ENCODE data around the gene MTMR1. TPM values are rescaled to one million over a fixed set of nuclear protein-coding genes. Genes with fewer than 3 reads are reported as not detected.

MTMR1 gene
- polyA plus RNA-seq, 1 donor from 2014 or later, result 34.7 TPM

DNA sequence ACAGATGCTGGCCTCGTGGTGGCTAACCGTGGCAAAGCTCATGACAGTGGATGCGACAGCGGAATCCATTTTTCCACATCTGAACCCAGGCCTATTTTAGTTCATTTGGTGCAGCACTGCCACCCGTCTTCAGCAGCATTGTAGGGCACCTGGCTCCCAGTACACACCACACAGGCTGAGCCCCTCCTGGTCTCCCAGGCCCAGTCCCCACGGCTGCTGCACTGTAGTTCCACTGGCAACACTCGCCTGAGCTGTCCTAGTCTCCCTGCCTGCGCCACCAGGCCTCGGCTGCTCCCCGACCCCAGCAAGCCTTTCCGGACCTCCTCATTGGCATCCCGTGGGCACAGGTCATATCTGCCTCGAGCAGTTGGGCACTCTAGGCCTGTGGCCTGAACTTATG, 76.2 kb downstream of the MTMR1 start:
- TF ChIP-seq MXI1 (conservative IDR thresholded peaks at IDR 0.05; ENCODE audit: poor library complexity, severe bottlenecking) (no peak), EZH2 (IDR thresholded peaks at IDR 0.05; ENCODE audit: borderline replicate concordance, insufficient read depth, low read length, poor library complexity, severe bottlenecking) (no peak), EP300 (conservative IDR thresholded peaks at IDR 0.05; ENCODE audit: poor library complexity, severe bottlenecking) (no peak), POLR2AphosphoS5 (IDR thresholded peaks at IDR 0.05) (no peak), TAF1 (IDR thresholded peaks at IDR 0.05; ENCODE audit: low read depth) (no peak), SMC3 (conservative IDR thresholded peaks at IDR 0.05; ENCODE audit: poor library complexity) (no peak), RAD21 (conservative IDR thresholded peaks at IDR 0.05) (no peak)
- TF ChIP-seq, protein P1, sequence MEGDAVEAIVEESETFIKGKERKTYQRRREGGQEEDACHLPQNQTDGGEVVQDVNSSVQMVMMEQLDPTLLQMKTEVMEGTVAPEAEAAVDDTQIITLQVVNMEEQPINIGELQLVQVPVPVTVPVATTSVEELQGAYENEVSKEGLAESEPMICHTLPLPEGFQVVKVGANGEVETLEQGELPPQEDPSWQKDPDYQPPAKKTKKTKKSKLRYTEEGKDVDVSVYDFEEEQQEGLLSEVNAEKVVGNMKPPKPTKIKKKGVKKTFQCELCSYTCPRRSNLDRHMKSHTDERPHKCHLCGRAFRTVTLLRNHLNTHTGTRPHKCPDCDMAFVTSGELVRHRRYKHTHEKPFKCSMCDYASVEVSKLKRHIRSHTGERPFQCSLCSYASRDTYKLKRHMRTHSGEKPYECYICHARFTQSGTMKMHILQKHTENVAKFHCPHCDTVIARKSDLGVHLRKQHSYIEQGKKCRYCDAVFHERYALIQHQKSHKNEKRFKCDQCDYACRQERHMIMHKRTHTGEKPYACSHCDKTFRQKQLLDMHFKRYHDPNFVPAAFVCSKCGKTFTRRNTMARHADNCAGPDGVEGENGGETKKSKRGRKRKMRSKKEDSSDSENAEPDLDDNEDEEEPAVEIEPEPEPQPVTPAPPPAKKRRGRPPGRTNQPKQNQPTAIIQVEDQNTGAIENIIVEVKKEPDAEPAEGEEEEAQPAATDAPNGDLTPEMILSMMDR (IDR thresholded peaks at IDR 0.05; ENCODE audit: poor library complexity, severe bottlenecking), result no peak
- TF ChIP-seq, protein P2, sequence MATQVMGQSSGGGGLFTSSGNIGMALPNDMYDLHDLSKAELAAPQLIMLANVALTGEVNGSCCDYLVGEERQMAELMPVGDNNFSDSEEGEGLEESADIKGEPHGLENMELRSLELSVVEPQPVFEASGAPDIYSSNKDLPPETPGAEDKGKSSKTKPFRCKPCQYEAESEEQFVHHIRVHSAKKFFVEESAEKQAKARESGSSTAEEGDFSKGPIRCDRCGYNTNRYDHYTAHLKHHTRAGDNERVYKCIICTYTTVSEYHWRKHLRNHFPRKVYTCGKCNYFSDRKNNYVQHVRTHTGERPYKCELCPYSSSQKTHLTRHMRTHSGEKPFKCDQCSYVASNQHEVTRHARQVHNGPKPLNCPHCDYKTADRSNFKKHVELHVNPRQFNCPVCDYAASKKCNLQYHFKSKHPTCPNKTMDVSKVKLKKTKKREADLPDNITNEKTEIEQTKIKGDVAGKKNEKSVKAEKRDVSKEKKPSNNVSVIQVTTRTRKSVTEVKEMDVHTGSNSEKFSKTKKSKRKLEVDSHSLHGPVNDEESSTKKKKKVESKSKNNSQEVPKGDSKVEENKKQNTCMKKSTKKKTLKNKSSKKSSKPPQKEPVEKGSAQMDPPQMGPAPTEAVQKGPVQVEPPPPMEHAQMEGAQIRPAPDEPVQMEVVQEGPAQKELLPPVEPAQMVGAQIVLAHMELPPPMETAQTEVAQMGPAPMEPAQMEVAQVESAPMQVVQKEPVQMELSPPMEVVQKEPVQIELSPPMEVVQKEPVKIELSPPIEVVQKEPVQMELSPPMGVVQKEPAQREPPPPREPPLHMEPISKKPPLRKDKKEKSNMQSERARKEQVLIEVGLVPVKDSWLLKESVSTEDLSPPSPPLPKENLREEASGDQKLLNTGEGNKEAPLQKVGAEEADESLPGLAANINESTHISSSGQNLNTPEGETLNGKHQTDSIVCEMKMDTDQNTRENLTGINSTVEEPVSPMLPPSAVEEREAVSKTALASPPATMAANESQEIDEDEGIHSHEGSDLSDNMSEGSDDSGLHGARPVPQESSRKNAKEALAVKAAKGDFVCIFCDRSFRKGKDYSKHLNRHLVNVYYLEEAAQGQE (IDR thresholded peaks at IDR 0.05; ENCODE audit: borderline replicate concordance), result no peak
- no peaks in the 10 kb centered on the region for H3F3A ChIP-seq (ENCODE audit: insufficient read depth, low read length, poor library complexity, severe bottlenecking)
- H3K9ac ChIP-seq (ENCODE audit: low read length), result no peak overlapping the region
- no peak overlapping the region for H3K27ac ChIP-seq (ENCODE audit: low read length)
- H3K36me3 ChIP-seq (ENCODE audit: insufficient read depth, low read length), result no peaks in the 10 kb centered on the region
- H3K27me3 ChIP-seq (ENCODE audit: insufficient read depth, low read depth, low read length), result no peaks in the 10 kb centered on the region
- no peaks in the 10 kb centered on the region for H4K20me1 ChIP-seq (ENCODE audit: insufficient read depth)
- no peak overlapping the region for H3K4me3 ChIP-seq (ENCODE audit: low read length)
- no peaks in the 10 kb centered on the region for H3K79me2 ChIP-seq (replicated peaks; ENCODE audit: insufficient read depth, low read length)
- H3K9me2 ChIP-seq (ENCODE audit: insufficient read depth, low read length), result no peaks in the 10 kb centered on the region
- no peak overlapping the region for H3K4me2 ChIP-seq (ENCODE audit: low read length)
- H3K9me3 ChIP-seq (ENCODE audit: low read length), result no peaks in the 10 kb centered on the region
- no peak overlapping the region for H2AFZ ChIP-seq (ENCODE audit: low read depth, low read length)

DNA sequence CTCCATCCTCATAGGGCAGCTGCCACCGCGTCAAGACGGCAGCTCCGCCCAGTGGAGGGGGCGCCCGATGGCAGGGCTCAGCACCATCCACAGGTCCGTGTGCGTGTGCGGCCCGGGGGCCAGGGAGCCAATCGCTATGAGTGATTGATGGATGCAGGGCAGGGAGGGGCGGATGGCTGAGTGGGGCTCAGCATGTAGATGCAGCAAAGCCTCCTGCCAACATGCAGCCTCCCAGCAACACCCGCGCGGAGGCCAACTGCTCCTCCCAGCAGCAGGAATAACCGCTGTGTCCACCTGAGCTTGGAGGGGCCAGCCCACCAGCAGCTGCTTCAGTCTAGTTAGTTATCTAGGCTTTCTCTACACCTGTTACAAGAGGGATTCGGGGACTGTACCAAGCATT, 77.4 kb downstream of the MTMR1 start:
- H2AFZ ChIP-seq (ENCODE audit: low read depth, low read length), result no peak overlapping the region
- no peak overlapping the region for H3K4me2 ChIP-seq (ENCODE audit: low read length)
- no peaks in the 10 kb centered on the region for H3K9me3 ChIP-seq (ENCODE audit: low read length)
- no peaks in the 10 kb centered on the region for H3K9me2 ChIP-seq (ENCODE audit: insufficient read depth, low read length)
- H3K36me3 ChIP-seq (ENCODE audit: insufficient read depth, low read length), result no peaks in the 10 kb centered on the region
- H3K79me2 ChIP-seq (replicated peaks; ENCODE audit: insufficient read depth, low read length), result no peaks in the 10 kb centered on the region
- TF ChIP-seq EP300 (conservative IDR thresholded peaks at IDR 0.05; ENCODE audit: poor library complexity, severe bottlenecking) (no peak), MXI1 (conservative IDR thresholded peaks at IDR 0.05; ENCODE audit: poor library complexity, severe bottlenecking) (no peak), POLR2AphosphoS5 (IDR thresholded peaks at IDR 0.05) (no peak), EZH2 (IDR thresholded peaks at IDR 0.05; ENCODE audit: borderline replicate concordance, insufficient read depth, low read length, poor library complexity, severe bottlenecking) (no peak), TAF1 (IDR thresholded peaks at IDR 0.05; ENCODE audit: low read depth) (no peak), SMC3 (conservative IDR thresholded peaks at IDR 0.05; ENCODE audit: poor library complexity) (no peak), RAD21 (conservative IDR thresholded peaks at IDR 0.05) (no peak)
- TF ChIP-seq, protein P1 (IDR thresholded peaks at IDR 0.05; ENCODE audit: poor library complexity, severe bottlenecking), result no peak
- TF ChIP-seq, protein P2 (IDR thresholded peaks at IDR 0.05; ENCODE audit: borderline replicate concordance), result no peak
- H3F3A ChIP-seq (ENCODE audit: insufficient read depth, low read length, poor library complexity, severe bottlenecking), result no peaks in the 10 kb centered on the region
- no peaks in the 10 kb centered on the region for H3K27me3 ChIP-seq (ENCODE audit: insufficient read depth, low read depth, low read length)
- H3K9ac ChIP-seq (ENCODE audit: low read length), result no peak overlapping the region
- H3K4me3 ChIP-seq (ENCODE audit: low read length), result no peak overlapping the region
- no peaks in the 10 kb centered on the region for H4K20me1 ChIP-seq (ENCODE audit: insufficient read depth)
- H3K27ac ChIP-seq (ENCODE audit: low read length), result no peak overlapping the region

Data from neural cell (in vitro differentiated cells).